Activated CD4-positive, alpha-beta T cell treated with anti-CD3 and anti-CD28 coated beads, Interleukin-2, amount 50 U/mL, for 24 hours (primary cell): ENCODE data around the gene KCNJ8.

Source experiments
- DNase-seq, 2 donors: peaks; one replicate each; pipeline ENCODE4 v3.0.0-alpha.2; 2020; ENCODE audit warnings: low read depth in 1 of 2, low spot score in 1 of 2

KCNJ8 gene

GRCh38 chr12:21718944-21719650, 55.4 kb downstream of the KCNJ8 start:
- DNase-seq = no peak

- DNase-seq = no peak
Measured at GRCh38 chr12:21718403-21718802, 56.1 kb downstream of the KCNJ8 start.

- DNase-seq = no peak
Measured at GRCh38 chr12:21717767-21718166, 56.7 kb downstream of the KCNJ8 start.

GRCh38 chr12:21715386-21715785, 59.1 kb downstream of the KCNJ8 start:
- DNase-seq = no peak
